Mesothelial cell of epicardium (in vitro differentiated cells): ENCODE results near the gene CDKAL1. TPM values are rescaled to one million over a fixed set of nuclear protein-coding genes. Genes with fewer than 3 reads are reported as not detected.
A peak's percentile ranks its signal among the peaks of the same experiment; 100 is the strongest.

Experiments used
- DNase-seq, 2 experiments: peaks; one replicate each; pipeline ENCODE4 v3.0.0; 2021; ENCODE audit warnings: low spot score in 2 of 2; ENCODE audit not compliant: unreplicated experiment in 2 of 2
- H3K27ac Mint-ChIP-seq: 2 replicates; pipeline ENCODE4 v1.8.0; 2021; ENCODE audit warnings: mixed read lengths
- H3K27me3 Mint-ChIP-seq: 2 replicates; pipeline ENCODE4 v1.8.0; 2021; ENCODE audit warnings: low read depth, mixed read lengths
- H3K36me3 Mint-ChIP-seq: 2 replicates; pipeline ENCODE4 v1.8.0; 2021; ENCODE audit warnings: mixed read lengths
- H3K4me1 Mint-ChIP-seq: 2 replicates; pipeline ENCODE4 v1.8.0; 2021; ENCODE audit warnings: mixed read lengths
- H3K4me3 Mint-ChIP-seq: 2 replicates; pipeline ENCODE4 v1.8.0; 2021; ENCODE audit warnings: mild to moderate bottlenecking, moderate library complexity, mixed read lengths
- H3K9me3 Mint-ChIP-seq: 2 replicates; pipeline ENCODE4 v1.8.0; 2021; ENCODE audit warnings: mixed read lengths
- CTCF ChIP-seq: fragments of 200-600 bp; sonication (generic); IDR thresholded peaks from one replicate; pipeline ENCODE4 v1.5.0; 2021; ENCODE audit warnings: antibody characterized with exemption; ENCODE audit not compliant: unreplicated experiment
- total RNA-seq: library from RNA; stranded (reverse); gene quantifications from 3 replicates; pipeline ENCODE4 v1.2.1, GENCODE V29; 2021

Gene CDKAL1
- total RNA-seq, 1 donor from 2014 or later = 22.6 TPM

GRCh38 chr6:20876561-20876960 lies 342.3 kb downstream of the CDKAL1 start:
- TF ChIP-seq CTCF = no peak

GRCh38 chr6:20877008-20877937 lies 343.0 kb downstream of the CDKAL1 start:
- Mint-ChIP-seq H3K4me1 (peaks cover 40% of the 10 kb centered on the region), H3K4me3 (no peak overlapping the region), H3K27ac (peak overlapping the region; percentile 75), H3K36me3 (peaks cover 2% of the 10 kb centered on the region), H3K9me3 (no peaks in the 10 kb centered on the region), H3K27me3 (no peaks in the 10 kb centered on the region)
- no peak for DNase-seq
- TF ChIP-seq CTCF = no peak

More at GRCh38 chr6:20876561-20876960, 342.3 kb downstream of the CDKAL1 start:
- Mint-ChIP-seq H3K4me3 (no peak overlapping the region), H3K4me1 (peaks cover 40% of the 10 kb centered on the region), H3K9me3 (no peaks in the 10 kb centered on the region), H3K27ac (peak overlapping the region; percentile 40), H3K36me3 (no peaks in the 10 kb centered on the region), H3K27me3 (no peaks in the 10 kb centered on the region)
- DNase-seq = no peak

- no peaks in the 10 kb centered on the region for H3K27me3 Mint-ChIP-seq
- DNase-seq = no peak
- no peak overlapping the region for H3K27ac Mint-ChIP-seq
- H3K4me1 Mint-ChIP-seq = peaks cover 36% of the 10 kb centered on the region
- H3K4me3 Mint-ChIP-seq = no peak overlapping the region
- H3K9me3 Mint-ChIP-seq = peaks cover 2% of the 10 kb centered on the region
- no peak for TF ChIP-seq CTCF
- H3K36me3 Mint-ChIP-seq = peaks cover 7% of the 10 kb centered on the region
Measured at GRCh38 chr6:20879121-20879520, 344.9 kb downstream of the CDKAL1 start.

GRCh38 chr6:20879526-20879925 lies 345.3 kb downstream of the CDKAL1 start:
- H3K27ac Mint-ChIP-seq = peak overlapping the region; percentile 11

GRCh38 chr6:20881365-20881764 lies 347.1 kb downstream of the CDKAL1 start:
- no peak for DNase-seq
- no peak for TF ChIP-seq CTCF
- no peaks in the 10 kb centered on the region for H3K27me3 Mint-ChIP-seq
- H3K4me3 Mint-ChIP-seq = no peak overlapping the region
- H3K9me3 Mint-ChIP-seq = peaks cover 21% of the 10 kb centered on the region
- H3K4me1 Mint-ChIP-seq = peaks cover 24% of the 10 kb centered on the region
- H3K27ac Mint-ChIP-seq = no peak overlapping the region
- H3K36me3 Mint-ChIP-seq = peaks cover 20% of the 10 kb centered on the region

More at GRCh38 chr6:20879526-20879925, 345.3 kb downstream of the CDKAL1 start:
- no peaks in the 10 kb centered on the region for H3K27me3 Mint-ChIP-seq
- peaks cover 6% of the 10 kb centered on the region for H3K9me3 Mint-ChIP-seq
- no peak for TF ChIP-seq CTCF
- DNase-seq = no peak
- peaks cover 11% of the 10 kb centered on the region for H3K36me3 Mint-ChIP-seq
- H3K4me3 Mint-ChIP-seq = no peak overlapping the region
- H3K4me1 Mint-ChIP-seq = peaks cover 36% of the 10 kb centered on the region
